A673 (cell line): Measurements from ENCODE around the gene E2F1. TPM values are rescaled to one million over a fixed set of nuclear protein-coding genes. Genes with fewer than 3 reads are reported as not detected.

ENCODE experiments used
- BruUV-seq: library from RNA; stranded (reverse); fragments of 400-500 nt; replicated peaks from 2 replicates; lab custom pipeline; 2021; lab: Mats Ljungman, UMichigan
- CTCF ChIA-PET: fragments of 300-600 bp; sonication (Branson Sonifier 250); formaldehyde crosslinking; loops from one replicate; lab custom pipeline; 2022; ENCODE audit warnings: antibody characterized with exemption; lab: Charles Lee
- POLR2A ChIA-PET: fragments of 300-600 bp; sonication (Branson Sonifier 250); formaldehyde crosslinking; loops from one replicate; lab custom pipeline; 2022; ENCODE audit warnings: antibody characterized with exemption; ENCODE audit not compliant: low non-redundant PET; lab: Charles Lee
- DNase-seq: peaks from one replicate; pipeline ENCODE4 v3.0.0-alpha.2; 2015; ENCODE audit warnings: low spot score
- H3K27ac ChIP-seq: fragments of 200-600 bp; sonication (generic); 2 replicates; pipeline ENCODE4 v1.5.1; 2016; ENCODE audit warnings: mixed run types, low read depth, mild to moderate bottlenecking, mixed read lengths, antibody characterized with exemption, low read length; ENCODE audit not compliant: poor library complexity, severe bottlenecking
- H3K27me3 ChIP-seq: fragments of 200-600 bp; sonication (generic); replicated peaks from 2 replicates; pipeline ENCODE4 v1.6.1; 2017; ENCODE audit warnings: mixed run types, low read depth, mild to moderate bottlenecking, mixed read lengths, antibody characterized with exemption, low read length; ENCODE audit not compliant: insufficient read depth, poor library complexity
- H3K36me3 ChIP-seq: fragments of 200-600 bp; sonication (generic); 2 replicates; pipeline ENCODE4 v1.6.1; 2016; ENCODE audit warnings: mixed run types, mild to moderate bottlenecking, mixed read lengths, antibody characterized with exemption, low read length; ENCODE audit not compliant: insufficient read depth, poor library complexity, severe bottlenecking
- H3K4me1 ChIP-seq: fragments of 200-600 bp; sonication (generic); 2 replicates; pipeline ENCODE4 v1.6.1; 2017; ENCODE audit warnings: mixed run types, mild to moderate bottlenecking, mixed read lengths, antibody characterized with exemption, low read length; ENCODE audit not compliant: insufficient read depth, poor library complexity, severe bottlenecking
- H3K4me3 ChIP-seq: fragments of 200-600 bp; sonication (generic); 2 replicates; pipeline ENCODE4 v1.5.1; 2016; ENCODE audit warnings: low read depth, mixed run types, mild to moderate bottlenecking, mixed read lengths, low read length; ENCODE audit not compliant: poor library complexity, severe bottlenecking
- H3K9me3 ChIP-seq: fragments of 200-600 bp; sonication (generic); 2 replicates; pipeline ENCODE4 v1.6.1; 2016; ENCODE audit warnings: mixed run types, low read depth, mild to moderate bottlenecking, mixed read lengths, antibody characterized with exemption, low read length; ENCODE audit not compliant: poor library complexity, severe bottlenecking
- EZH2 ChIP-seq: fragments of 200-600 bp; sonication (generic); IDR thresholded peaks from 2 replicates; pipeline ENCODE4 v1.6.1; 2017; ENCODE audit warnings: borderline replicate concordance, low read depth, mild to moderate bottlenecking, mixed read lengths, antibody characterized with exemption, low read length; ENCODE audit not compliant: poor library complexity, severe bottlenecking
- intact Hi-C: fragments of 100-400 bp; cut with micrococcal nuclease; formaldehyde crosslinking; loops from one replicate; pipeline ENCODE4 v1.10.0; 2022; ENCODE audit not compliant: unreplicated experiment
- total RNA-seq: library from RNA; stranded (reverse); gene quantifications from 2 replicates; pipeline ENCODE4 v1.2.3, GENCODE V29; 2021
- TF ChIP-seq, protein P1 (sequence below): fragments of 300-800, 200-600 bp; sonication (generic); conservative IDR thresholded peaks from 2 replicates; pipeline ENCODE4 v1.5.1; 2017; ENCODE audit warnings: low read depth, mild to moderate bottlenecking, antibody characterized with exemption, low read length, moderate library complexity, mixed read lengths

E2F1 gene
- total RNA-seq, 1 experiment from 2014 or later, result 86.0 TPM

- H3K27ac ChIP-seq, result no peak overlapping the region
- H3K4me3 ChIP-seq, result no peak overlapping the region
- CTCF ChIA-PET, result no interaction called here
- H3K9me3 ChIP-seq, result no peaks in the 10 kb centered on the region
- H3K36me3 ChIP-seq, result peaks cover 21% of the 10 kb centered on the region
- BruUV-seq, result no TSS peak
- peaks cover 1% of the 10 kb centered on the region for H3K4me1 ChIP-seq
- TF ChIP-seq, protein P1, sequence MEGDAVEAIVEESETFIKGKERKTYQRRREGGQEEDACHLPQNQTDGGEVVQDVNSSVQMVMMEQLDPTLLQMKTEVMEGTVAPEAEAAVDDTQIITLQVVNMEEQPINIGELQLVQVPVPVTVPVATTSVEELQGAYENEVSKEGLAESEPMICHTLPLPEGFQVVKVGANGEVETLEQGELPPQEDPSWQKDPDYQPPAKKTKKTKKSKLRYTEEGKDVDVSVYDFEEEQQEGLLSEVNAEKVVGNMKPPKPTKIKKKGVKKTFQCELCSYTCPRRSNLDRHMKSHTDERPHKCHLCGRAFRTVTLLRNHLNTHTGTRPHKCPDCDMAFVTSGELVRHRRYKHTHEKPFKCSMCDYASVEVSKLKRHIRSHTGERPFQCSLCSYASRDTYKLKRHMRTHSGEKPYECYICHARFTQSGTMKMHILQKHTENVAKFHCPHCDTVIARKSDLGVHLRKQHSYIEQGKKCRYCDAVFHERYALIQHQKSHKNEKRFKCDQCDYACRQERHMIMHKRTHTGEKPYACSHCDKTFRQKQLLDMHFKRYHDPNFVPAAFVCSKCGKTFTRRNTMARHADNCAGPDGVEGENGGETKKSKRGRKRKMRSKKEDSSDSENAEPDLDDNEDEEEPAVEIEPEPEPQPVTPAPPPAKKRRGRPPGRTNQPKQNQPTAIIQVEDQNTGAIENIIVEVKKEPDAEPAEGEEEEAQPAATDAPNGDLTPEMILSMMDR, result no peak
- no peak for TF ChIP-seq EZH2
- intact Hi-C loops, result no loop called here
- DNase-seq, result no peak
- POLR2A ChIA-PET, result no interaction called here
- H3K27me3 ChIP-seq, result no peaks in the 10 kb centered on the region
These were observed 28.5 kb downstream of the E2F1 start for GRCh38 chr20:33657704-33658095.

GRCh38 chr20:33656783-33657703, 29.1 kb downstream of the E2F1 start:
- ChIA-PET CTCF (no interaction called here), POLR2A (no interaction called here)
- no peaks in the 10 kb centered on the region for H3K27me3 ChIP-seq
- no peak for TF ChIP-seq EZH2
- TF ChIP-seq, protein P1, result no peak
- H3K36me3 ChIP-seq, result peaks cover 21% of the 10 kb centered on the region
- H3K4me1 ChIP-seq, result no peaks in the 10 kb centered on the region
- BruUV-seq, result no TSS peak
- no peaks in the 10 kb centered on the region for H3K9me3 ChIP-seq
- DNase-seq, result no peak
- H3K27ac ChIP-seq, result no peak overlapping the region
- intact Hi-C loops, result no loop called here
- no peak overlapping the region for H3K4me3 ChIP-seq

- CTCF ChIA-PET, result no interaction called here
- no TSS peak for BruUV-seq
- DNase-seq, result no peak
These were observed 30.0 kb downstream of the E2F1 start for GRCh38 chr20:33656010-33656782.

More at GRCh38 chr20:33656010-33656782, 30.0 kb downstream of the E2F1 start:
- Histone ChIP-seq H3K27me3 (no peaks in the 10 kb centered on the region), H3K4me3 (no peak overlapping the region), H3K9me3 (no peaks in the 10 kb centered on the region), H3K27ac (no peak overlapping the region), H3K4me1 (no peaks in the 10 kb centered on the region), H3K36me3 (peaks cover 21% of the 10 kb centered on the region)
- TF ChIP-seq, protein P1, result no peak
- no peak for TF ChIP-seq EZH2
- POLR2A ChIA-PET, result no interaction called here
- intact Hi-C loops, result no loop called here
